ENCODE data around the gene TEX54. TPM values are rescaled to one million over a fixed set of nuclear protein-coding genes. Genes with fewer than 3 reads are reported as not detected.
A peak's percentile ranks its signal among the peaks of the same experiment; 100 is the strongest.

TEX54 gene
- total RNA-seq, 4 donors from 2014 or later = not detected

- ATAC-seq (ENCODE audit: low FRiP score) = no peak
- no peak for TF ChIP-seq CTCF (IDR thresholded peaks at IDR 0.05)
Observed at GRCh38 chr11:62811659-62812058, 21.0 kb downstream of the TEX54 start.

GRCh38 chr11:62810748-62811147 is 21.9 kb downstream of the TEX54 start:
- DNase-seq (ENCODE audit: low spot score) = no peak
- TF ChIP-seq CTCF (IDR thresholded peaks at IDR 0.05) = no peak
- no peak for ATAC-seq (ENCODE audit: low FRiP score)

More at GRCh38 chr11:62811659-62812058, 21.0 kb downstream of the TEX54 start:
- no peak for DNase-seq (ENCODE audit: low spot score)

- DNase-seq (ENCODE audit: low spot score) = no peak
- no peak for ATAC-seq (ENCODE audit: low FRiP score)
- no peak for TF ChIP-seq CTCF (IDR thresholded peaks at IDR 0.05)
Observed at GRCh38 chr11:62806611-62807121, 26.0 kb downstream of the TEX54 start.

GRCh38 chr11:62805961-62806441 is 26.6 kb downstream of the TEX54 start:
- no peak for DNase-seq (ENCODE audit: low spot score)
- peak; percentile 2 for ATAC-seq (ENCODE audit: low FRiP score)
- TF ChIP-seq CTCF (IDR thresholded peaks at IDR 0.05) = no peak

- DNase-seq (ENCODE audit: low spot score) = peak; percentile 93
- TF ChIP-seq CTCF (IDR thresholded peaks at IDR 0.05) = no peak
- ATAC-seq (ENCODE audit: low FRiP score) = peak; percentile 92
Observed at GRCh38 chr11:62805076-62805892, 27.4 kb downstream of the TEX54 start, which contains the start of gene NXF1. Gene NXF1 (minus strand): TSS chr11:62805440. CDS start chr11:62805356, 84 bp downstream.

- ATAC-seq (ENCODE audit: low FRiP score) = peak; percentile 16
- DNase-seq (ENCODE audit: low spot score) = no peak
- TF ChIP-seq CTCF (IDR thresholded peaks at IDR 0.05) = no peak
Observed at GRCh38 chr11:62804310-62805075, 28.1 kb downstream of the TEX54 start.

All from omental fat pad (tissue), 4 donors.